Thyroid gland (tissue), 4 donors: ENCODE results near the gene TKTL1.

Source experiments
- POLR2A ChIP-seq, 2 donors: fragments of 450-650 bp; IDR thresholded peaks; one replicate each; pipeline ENCODE4 v1.6.1; 2017; ENCODE audit warnings: antibody characterized with exemption in 2 of 2, mild to moderate bottlenecking in 2 of 2, moderate library complexity in 1 of 2
- TF ChIP-seq, protein P1 (sequence below), 6 experiments: fragments of 200-600 bp in 3 of 6; fragments of 450-650 bp in 3 of 6; sonication (generic) in 3 of 6; IDR thresholded peaks; one replicate each; pipeline ENCODE4 v1.5.1; 2016 to 2019; ENCODE audit warnings: antibody characterized with exemption in 6 of 6, mild to moderate bottlenecking in 2 of 6, inconsistent platforms in 1 of 6, moderate library complexity in 1 of 6

DNA sequence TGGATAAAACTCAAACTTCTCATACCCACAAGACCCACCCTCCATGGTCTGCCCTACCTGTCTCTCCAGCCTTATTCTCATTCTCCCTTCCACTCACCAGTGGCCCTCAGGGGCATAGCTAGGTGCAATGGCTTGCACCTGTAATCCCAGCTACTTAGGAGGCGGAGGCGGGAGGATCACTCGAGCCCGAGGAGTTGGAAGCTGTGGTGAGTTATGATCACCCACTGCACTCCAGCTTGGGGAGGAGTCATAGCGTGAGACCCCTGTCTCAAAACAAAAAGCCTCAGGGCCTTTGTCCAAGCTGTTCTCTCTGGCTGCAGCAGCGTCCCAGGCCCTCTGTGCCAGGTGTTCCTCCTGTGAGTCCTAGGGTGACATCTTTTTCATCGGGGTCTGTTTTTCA, 16.5 kb downstream of the TKTL1 start:
- TF ChIP-seq, protein P1, sequence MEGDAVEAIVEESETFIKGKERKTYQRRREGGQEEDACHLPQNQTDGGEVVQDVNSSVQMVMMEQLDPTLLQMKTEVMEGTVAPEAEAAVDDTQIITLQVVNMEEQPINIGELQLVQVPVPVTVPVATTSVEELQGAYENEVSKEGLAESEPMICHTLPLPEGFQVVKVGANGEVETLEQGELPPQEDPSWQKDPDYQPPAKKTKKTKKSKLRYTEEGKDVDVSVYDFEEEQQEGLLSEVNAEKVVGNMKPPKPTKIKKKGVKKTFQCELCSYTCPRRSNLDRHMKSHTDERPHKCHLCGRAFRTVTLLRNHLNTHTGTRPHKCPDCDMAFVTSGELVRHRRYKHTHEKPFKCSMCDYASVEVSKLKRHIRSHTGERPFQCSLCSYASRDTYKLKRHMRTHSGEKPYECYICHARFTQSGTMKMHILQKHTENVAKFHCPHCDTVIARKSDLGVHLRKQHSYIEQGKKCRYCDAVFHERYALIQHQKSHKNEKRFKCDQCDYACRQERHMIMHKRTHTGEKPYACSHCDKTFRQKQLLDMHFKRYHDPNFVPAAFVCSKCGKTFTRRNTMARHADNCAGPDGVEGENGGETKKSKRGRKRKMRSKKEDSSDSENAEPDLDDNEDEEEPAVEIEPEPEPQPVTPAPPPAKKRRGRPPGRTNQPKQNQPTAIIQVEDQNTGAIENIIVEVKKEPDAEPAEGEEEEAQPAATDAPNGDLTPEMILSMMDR (IDR thresholded peaks at IDR 0.05), result no peak
- TF ChIP-seq POLR2A (IDR thresholded peaks at IDR 0.05), result no peak
